HEK293T (cell line): ENCODE results near the gene RAB8B.

Experiments used
- CTCF ChIA-PET: fragments of 350-600 bp; formaldehyde crosslinking; extraction: SDS; loops from one replicate; lab custom pipeline; 2021; ENCODE audit warnings: antibody characterized with exemption, inconsistent platforms; lab: Yijun Ruan, JAX
- POLR2A ChIA-PET: fragments of 350-600 bp; formaldehyde crosslinking; extraction: SDS; loops from one replicate; lab custom pipeline; 2020; ENCODE audit warnings: antibody characterized with exemption, inconsistent platforms; lab: Yijun Ruan, JAX
- DNase-seq: peaks from one replicate; pipeline ENCODE4 v3.0.0; 2012; ENCODE audit warnings: mixed read lengths; ENCODE audit errors: extremely low spot score
- ARNT ChIP-seq: fragments of 450-650 bp; IDR thresholded peaks from 2 replicates; pipeline ENCODE4 v1.6.1; 2017; ENCODE audit warnings: mild to moderate bottlenecking
- BHLHE40 ChIP-seq: fragments of 450-650 bp; IDR thresholded peaks from 2 replicates; pipeline ENCODE4 v1.6.1; 2016; ENCODE audit warnings: mild to moderate bottlenecking, moderate library complexity, borderline replicate concordance
- CTBP1 ChIP-seq: fragments of 450-650 bp; IDR thresholded peaks from 2 replicates; pipeline ENCODE4 v1.6.1; 2016; ENCODE audit warnings: borderline replicate concordance
- ELF4 ChIP-seq: fragments of 450-650 bp; IDR thresholded peaks from 2 replicates; pipeline ENCODE4 v1.6.1; 2017; ENCODE audit warnings: antibody characterized with exemption
- FOXA1 ChIP-seq: fragments of 450-650 bp; IDR thresholded peaks from 2 replicates; pipeline ENCODE4 v1.6.1; 2016; ENCODE audit warnings: mild to moderate bottlenecking
- FOXK2 ChIP-seq: fragments of 450-650 bp; IDR thresholded peaks from 2 replicates; pipeline ENCODE4 v1.6.1; 2016; ENCODE audit warnings: mild to moderate bottlenecking
- FOXM1 ChIP-seq: fragments of 450-650 bp; IDR thresholded peaks from 2 replicates; pipeline ENCODE4 v1.6.1; 2017; ENCODE audit warnings: mild to moderate bottlenecking, borderline replicate concordance
- HDGF ChIP-seq: fragments of 450-650 bp; IDR thresholded peaks from 2 replicates; pipeline ENCODE4 v1.6.1; 2017; ENCODE audit warnings: antibody characterized with exemption, borderline replicate concordance
- L3MBTL2 ChIP-seq: fragments of 450-650 bp; conservative IDR thresholded peaks from 2 replicates; pipeline ENCODE4 v1.6.1; 2016; ENCODE audit warnings: mild to moderate bottlenecking
- LEF1 ChIP-seq: fragments of 450-650 bp; IDR thresholded peaks from 2 replicates; pipeline ENCODE4 v1.6.1; 2017; ENCODE audit warnings: mild to moderate bottlenecking, borderline replicate concordance
- NFRKB ChIP-seq: fragments of 450-650 bp; IDR thresholded peaks from 2 replicates; pipeline ENCODE4 v1.6.1; 2016; ENCODE audit warnings: mild to moderate bottlenecking, moderate library complexity
- PKNOX1 ChIP-seq: fragments of 450-650 bp; IDR thresholded peaks from 2 replicates; pipeline ENCODE4 v1.6.1; 2016
- SP1 ChIP-seq: fragments of 450-650 bp; IDR thresholded peaks from 2 replicates; pipeline ENCODE4 v1.6.1; 2017
- SUZ12 ChIP-seq: fragments of 450-650 bp; IDR thresholded peaks from 2 replicates; pipeline ENCODE4 v1.6.1; 2016; ENCODE audit warnings: mild to moderate bottlenecking
- TARDBP ChIP-seq: fragments of 450-650 bp; IDR thresholded peaks from 2 replicates; pipeline ENCODE4 v1.6.1; 2016
- ZNF384 ChIP-seq: fragments of 450-650 bp; IDR thresholded peaks from 2 replicates; pipeline ENCODE4 v1.6.1; 2016

The RAB8B gene

DNA sequence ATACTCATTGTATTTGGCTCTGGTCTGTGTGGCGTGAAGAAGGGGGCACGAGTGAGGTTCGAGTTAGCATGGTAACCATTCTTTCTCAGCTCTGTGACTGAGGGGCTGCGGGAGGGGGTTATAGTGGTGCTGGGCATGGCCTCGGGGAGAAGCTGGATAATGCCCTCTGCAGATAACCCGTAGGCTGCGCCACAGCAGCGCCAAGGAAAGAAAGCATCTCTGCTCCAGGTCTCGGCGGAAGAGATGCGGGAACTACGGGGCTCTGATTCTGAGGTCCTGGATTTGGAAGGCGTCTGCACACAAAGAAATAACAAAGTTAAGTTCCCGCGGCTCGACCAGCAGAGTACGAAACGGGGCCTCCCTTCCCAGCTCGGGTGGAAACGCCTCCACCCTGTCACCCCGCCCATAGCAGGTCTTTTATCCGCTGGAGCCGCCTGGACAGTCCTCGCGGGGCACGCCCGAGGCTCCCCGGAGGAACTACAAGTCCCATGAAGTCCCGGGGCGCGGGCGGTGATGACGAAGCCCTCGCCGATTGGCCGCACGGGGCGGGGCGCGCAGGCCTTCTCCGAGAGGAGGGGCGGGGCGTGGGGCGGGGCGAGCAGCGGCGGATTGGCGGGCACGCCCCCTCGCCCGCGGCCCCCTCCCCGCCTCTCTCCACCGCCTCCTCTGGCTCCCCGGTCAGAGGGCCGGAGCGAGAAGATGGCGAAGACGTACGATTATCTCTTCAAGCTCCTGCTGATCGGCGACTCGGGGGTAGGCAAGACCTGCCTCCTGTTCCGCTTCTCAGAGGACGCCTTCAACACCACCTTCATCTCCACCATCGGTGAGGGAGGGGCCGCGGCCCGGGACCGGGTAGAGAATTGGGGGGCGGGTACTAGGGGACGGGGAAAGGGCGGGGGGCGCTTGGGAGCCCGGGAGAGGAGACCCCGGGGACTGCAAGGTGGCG lies at the start of gene RAB8B:
Gene RAB8B, plus strand, starts transcription at position 681 of the 946 bp plus-strand sequence. Its CDS starts 19 bp downstream, at position 700.
- ChIA-PET POLR2A (interaction anchor here (0.7 to 1.6 kb wide), 4 partner anchors 9 to 905 kb away, joined by 3 to 6 read pairs (median 4); partner anchors contain the start of genes CIAO2A and RPS27L), CTCF (no interaction called here)
- TF ChIP-seq BHLHE40: no peak
- DNase-seq: peak; percentile 90

DNA sequence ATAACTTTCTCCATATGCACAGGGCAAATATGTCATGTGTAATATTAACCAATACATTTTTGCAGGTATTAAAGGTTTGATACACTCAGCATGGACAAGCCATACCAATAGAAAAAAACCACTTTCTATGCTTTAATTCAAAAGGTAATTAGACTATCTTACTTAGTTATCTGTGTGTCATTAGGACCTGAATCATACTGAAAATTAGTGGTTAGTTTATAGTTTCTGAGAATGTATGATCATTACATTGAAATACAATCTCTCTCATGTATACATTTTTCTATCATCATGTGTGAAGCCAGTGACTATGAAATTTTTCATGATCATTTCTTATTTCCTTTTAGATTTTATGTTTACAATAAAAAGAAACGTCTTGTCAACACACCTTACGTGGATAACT lies 48.5 kb upstream of the RAB8B start:
- ChIA-PET CTCF (no interaction called here), POLR2A (no interaction called here)
- no peak for DNase-seq
- TF ChIP-seq TARDBP: no peak
- no peak for TF ChIP-seq HDGF
- TF ChIP-seq FOXM1: no peak
- TF ChIP-seq SP1: no peak
- no peak for TF ChIP-seq BHLHE40
- TF ChIP-seq ARNT: no peak
- TF ChIP-seq SUZ12: no peak
- no peak for TF ChIP-seq CTBP1
- no peak for TF ChIP-seq L3MBTL2

DNA sequence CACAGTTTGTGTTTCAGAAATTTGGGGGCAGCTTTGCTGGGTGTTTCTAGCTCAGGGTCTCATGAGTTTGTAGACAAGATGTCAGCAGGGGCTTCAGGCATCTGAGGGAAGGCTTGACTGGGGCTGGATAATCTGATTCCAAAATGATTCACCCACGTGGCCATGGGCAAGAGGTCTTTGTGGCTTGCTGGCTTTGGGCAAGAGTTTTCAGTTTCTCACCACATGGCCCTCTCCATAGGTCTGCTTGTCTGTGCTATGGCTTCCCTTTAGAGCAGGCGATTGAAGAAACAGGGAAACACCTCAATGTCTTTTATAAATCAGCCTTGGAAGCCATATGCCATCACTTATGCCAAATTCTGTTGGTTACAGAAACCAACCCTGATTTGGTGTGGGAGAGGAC lies 44.0 kb upstream of the RAB8B start:
- CTCF ChIA-PET: no interaction called here
- POLR2A ChIA-PET: no interaction called here

GRCh38 chr15:63146684-63147083 lies 42.7 kb upstream of the RAB8B start:
- DNase-seq: no peak
- TF ChIP-seq ELF4: no peak
- TF ChIP-seq CTBP1: no peak
- TF ChIP-seq FOXA1: no peak
- TF ChIP-seq FOXM1: no peak
- no peak for TF ChIP-seq HDGF
- TF ChIP-seq TARDBP: no peak
- no peak for TF ChIP-seq LEF1
- TF ChIP-seq BHLHE40: no peak
- ChIA-PET CTCF (no interaction called here), POLR2A (interaction anchor here (1.0 kb wide), 1 partner anchor 10 kb away, joined by 5 read pairs; the partner anchor contains the start of gene RPS27L)

More for the DNA sequence above, 44.0 kb upstream of the RAB8B start:
- no peak for DNase-seq
- TF ChIP-seq ELF4 (no peak), BHLHE40 (no peak), ZNF384 (no peak), LEF1 (no peak), SP1 (no peak), PKNOX1 (no peak), NFRKB (no peak), FOXM1 (no peak), FOXA1 (no peak), CTBP1 (no peak)

GRCh38 chr15:63151665-63152064 lies 37.7 kb upstream of the RAB8B start:
- CTCF ChIA-PET: no interaction called here
- POLR2A ChIA-PET: no interaction called here

DNA sequence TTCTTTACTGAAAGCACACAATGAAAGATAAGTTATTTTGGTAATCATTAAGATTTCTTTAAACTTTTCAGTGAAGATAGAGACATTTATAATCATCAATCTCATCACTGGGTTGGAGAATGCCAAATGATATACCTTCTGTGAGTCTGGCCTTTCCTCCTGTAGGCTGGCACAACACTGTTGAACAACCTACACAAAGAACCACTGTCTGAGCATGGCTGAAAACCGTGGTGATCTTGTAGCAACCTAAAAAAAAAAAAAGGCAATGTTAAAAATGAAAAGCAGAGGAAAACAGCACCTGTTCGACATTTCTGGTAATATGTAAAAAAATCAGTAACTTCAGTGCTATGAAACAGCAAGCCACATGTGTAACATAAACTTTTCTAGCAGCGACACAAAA lies 33.9 kb upstream of the RAB8B start:
- ChIA-PET POLR2A (no interaction called here), CTCF (no interaction called here)

More at GRCh38 chr15:63151665-63152064, 37.7 kb upstream of the RAB8B start:
- no peak for TF ChIP-seq HDGF
- TF ChIP-seq FOXK2: no peak
- no peak for TF ChIP-seq SP1
- no peak for TF ChIP-seq SUZ12
- no peak for TF ChIP-seq PKNOX1
- no peak for TF ChIP-seq ELF4
- no peak for TF ChIP-seq CTBP1
- TF ChIP-seq BHLHE40: no peak
- TF ChIP-seq FOXA1: no peak
- no peak for DNase-seq

More for the DNA sequence above, 33.9 kb upstream of the RAB8B start:
- TF ChIP-seq BHLHE40: no peak
- no peak for TF ChIP-seq SUZ12
- no peak for TF ChIP-seq FOXM1
- no peak for TF ChIP-seq SP1
- TF ChIP-seq PKNOX1: no peak
- no peak for TF ChIP-seq ARNT
- DNase-seq: no peak
